Stimulated activated CD8-positive, alpha-beta memory T cell treated with anti-CD3 and anti-CD28 coated beads, Interleukin-15, amount 100 ng/mL, for 4 hours (primary cell): ENCODE data around the gene DNASE1L2.

Source experiments
- DNase-seq, 2 donors: peaks; one replicate each; pipeline ENCODE4 v3.0.0-alpha.2; 2020; ENCODE audit warnings: low read depth in 2 of 2

Gene DNASE1L2

DNA sequence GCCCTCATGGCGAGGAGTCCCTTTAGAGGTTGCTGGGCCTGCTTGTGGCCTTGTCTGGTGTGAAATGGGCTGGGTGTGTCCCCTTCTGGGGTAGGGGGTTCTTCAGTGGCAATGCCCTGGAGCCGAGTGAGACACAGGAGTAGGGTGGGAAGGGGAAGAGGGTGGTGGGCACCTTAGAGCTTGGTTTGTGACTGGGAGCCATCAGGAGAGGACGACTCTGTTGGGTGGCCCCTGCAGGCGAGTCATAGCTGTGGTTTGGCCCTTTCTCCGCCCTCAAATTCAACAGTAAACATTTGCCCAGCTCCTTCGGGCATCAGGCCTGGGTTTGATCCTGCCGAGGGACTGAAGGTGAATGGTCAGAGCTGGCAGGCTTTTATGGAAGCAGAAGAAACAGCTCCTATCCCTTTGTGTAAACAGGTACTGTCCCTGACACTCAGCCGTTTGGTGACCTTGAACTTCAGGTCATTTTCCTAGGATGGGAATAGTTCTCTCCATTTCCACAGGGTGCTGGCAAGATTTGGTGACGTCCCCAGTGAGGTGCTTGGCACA is 9.9 kb upstream of the DNASE1L2 start:
- no peak for DNase-seq

- DNase-seq, result no peak
Observed at GRCh38 chr16:2226918-2227317, 9.3 kb upstream of the DNASE1L2 start.

GRCh38 chr16:2228161-2228824 is 8.0 kb upstream of the DNASE1L2 start:
- DNase-seq, result no peak

- no peak for DNase-seq
Observed at GRCh38 chr16:2229091-2229490, 7.2 kb upstream of the DNASE1L2 start.

DNA sequence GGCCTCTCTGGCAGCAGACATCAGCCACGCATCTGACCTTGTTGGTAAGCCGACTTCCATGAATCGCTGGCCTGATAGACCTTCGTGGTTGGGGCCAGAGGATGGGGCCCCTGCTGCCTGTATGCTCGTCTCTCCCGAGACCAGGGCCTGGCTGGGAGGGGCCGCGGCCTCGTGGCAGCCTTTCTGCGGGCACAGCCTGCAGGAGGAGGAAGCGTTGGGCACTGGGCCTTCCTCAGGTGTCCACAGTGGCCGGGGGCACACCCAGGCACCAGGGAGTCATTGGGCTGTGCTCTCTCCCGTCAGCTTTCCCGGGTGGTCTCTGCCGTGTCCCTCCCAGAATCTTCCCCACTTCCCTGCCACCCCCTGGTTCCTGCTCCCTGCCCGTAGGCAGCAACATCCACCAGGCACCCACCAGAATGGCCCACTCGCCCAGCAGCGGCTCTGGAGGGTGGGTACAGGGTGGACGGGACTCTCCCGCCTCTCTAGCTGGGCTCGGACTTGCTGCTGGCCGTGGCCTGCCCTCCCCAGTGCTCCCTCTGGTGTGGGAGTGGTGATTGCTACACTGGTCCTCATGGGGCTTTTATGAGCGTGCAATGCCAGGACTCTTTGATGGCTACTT is 6.5 kb upstream of the DNASE1L2 start:
- DNase-seq, result no peak

GRCh38 chr16:2230376-2230775 is 5.9 kb upstream of the DNASE1L2 start:
- DNase-seq, result no peak

DNA sequence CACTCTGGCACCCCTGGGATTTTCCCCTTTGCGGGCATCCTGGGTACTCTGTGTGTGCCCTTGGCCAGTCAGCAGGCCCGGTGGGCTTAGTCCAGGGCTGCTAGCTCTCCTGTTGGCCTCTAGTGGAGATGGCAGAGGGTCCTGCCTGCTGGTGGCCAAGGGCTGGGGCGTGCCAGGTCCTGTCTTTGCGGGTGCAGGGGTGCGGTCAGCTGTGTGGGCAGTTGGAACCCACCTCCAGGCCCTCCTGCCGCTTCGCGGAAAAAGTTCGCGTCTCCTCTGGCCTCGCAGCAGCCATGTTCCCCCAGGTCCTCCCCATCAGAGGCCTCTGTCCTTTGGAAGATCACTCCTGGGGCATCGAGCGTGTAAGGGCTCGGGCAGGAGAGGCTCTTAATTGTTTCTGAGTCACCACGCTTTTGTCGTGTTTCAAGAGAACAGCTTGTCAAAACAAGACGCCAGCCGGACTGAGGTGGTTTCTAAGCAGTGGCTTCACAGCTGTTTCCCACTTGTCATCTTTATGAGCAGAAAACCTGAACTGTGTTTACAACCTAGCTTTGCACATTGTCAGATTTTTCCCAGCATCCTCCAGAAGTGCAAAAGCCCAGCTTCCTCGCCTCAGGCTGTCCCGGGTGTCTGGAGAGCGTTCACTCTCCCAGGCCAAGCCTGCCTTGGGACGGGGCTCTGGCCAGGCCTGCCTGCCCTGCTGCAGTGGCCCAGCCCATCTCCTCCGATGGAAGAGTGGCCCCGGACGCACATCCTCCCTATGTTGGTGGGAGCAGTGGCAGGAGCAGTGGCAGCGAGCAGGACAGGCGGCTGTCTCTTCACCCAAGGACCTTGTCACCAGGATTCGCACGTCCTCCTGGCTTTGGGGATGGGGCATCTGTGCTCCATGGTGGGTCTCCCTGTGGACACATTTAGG is 5.0 kb upstream of the DNASE1L2 start:
- no peak for DNase-seq

- DNase-seq, result no peak
Observed at GRCh38 chr16:2232094-2232990, 3.9 kb upstream of the DNASE1L2 start.

- no peak for DNase-seq
Observed at GRCh38 chr16:2233046-2233775, 3.0 kb upstream of the DNASE1L2 start.

- DNase-seq, result no peak
Observed at GRCh38 chr16:2233872-2234812, 2.1 kb upstream of the DNASE1L2 start.

DNA sequence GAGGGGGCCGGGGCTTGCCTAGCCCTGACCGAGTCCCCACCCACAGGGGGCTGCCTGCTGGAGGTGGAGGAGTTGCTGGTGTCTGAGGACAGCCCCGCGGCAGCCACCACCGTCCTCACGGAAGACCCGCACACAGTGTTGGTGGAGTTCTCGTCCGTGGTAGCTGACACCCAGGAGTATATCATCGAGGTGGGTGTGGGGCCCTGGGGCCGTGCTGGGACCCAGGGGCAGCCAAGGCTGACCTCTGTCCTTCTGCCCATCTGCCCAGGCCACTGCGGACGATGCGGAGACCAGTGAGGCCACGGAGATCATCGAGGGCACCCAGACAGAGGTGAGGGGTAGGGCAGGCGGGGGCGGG is 1.5 kb upstream of the DNASE1L2 start:
- DNase-seq, result no peak

DNA sequence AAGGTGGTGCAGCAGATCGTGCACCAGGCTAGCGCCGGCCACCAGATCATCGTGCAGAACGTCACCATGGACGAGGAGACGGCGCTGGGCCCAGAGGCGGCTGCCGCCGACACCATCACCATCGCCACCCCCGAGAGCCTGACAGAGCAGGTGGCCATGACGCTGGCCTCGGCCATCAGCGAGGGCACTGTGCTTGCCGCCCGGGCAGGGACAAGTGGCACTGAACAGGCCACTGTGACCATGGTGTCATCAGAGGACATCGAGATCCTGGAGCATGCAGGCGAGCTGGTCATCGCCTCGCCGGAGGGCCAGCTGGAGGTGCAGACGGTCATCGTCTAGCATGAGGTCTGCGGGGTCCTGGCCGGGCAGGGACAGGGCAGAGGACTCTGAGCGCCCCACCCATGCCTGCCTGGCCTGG is 1.0 kb upstream of the DNASE1L2 start:
- DNase-seq, result no peak

- DNase-seq, result no peak
Observed at GRCh38 chr16:2235695-2236336, 428 bp upstream of the DNASE1L2 start.

DNA sequence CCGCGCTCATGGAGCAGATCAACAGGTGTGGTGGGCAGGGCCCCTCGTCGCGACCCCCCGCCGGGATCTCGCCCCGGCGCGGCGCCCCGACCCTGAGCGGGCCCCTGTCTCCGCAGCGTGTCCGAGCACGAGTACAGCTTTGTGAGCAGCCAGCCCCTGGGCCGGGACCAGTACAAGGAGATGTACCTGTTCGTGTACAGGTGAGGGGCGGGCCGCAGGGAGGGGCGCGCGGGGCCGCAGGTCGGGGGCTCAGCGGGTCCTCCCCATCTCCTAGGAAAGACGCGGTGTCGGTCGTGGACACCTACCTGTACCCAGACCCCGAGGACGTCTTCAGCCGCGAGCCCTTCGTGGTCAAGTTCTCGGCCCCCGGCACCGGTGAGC is 848 bp downstream of the DNASE1L2 start:
- DNase-seq, result no peak

DNA sequence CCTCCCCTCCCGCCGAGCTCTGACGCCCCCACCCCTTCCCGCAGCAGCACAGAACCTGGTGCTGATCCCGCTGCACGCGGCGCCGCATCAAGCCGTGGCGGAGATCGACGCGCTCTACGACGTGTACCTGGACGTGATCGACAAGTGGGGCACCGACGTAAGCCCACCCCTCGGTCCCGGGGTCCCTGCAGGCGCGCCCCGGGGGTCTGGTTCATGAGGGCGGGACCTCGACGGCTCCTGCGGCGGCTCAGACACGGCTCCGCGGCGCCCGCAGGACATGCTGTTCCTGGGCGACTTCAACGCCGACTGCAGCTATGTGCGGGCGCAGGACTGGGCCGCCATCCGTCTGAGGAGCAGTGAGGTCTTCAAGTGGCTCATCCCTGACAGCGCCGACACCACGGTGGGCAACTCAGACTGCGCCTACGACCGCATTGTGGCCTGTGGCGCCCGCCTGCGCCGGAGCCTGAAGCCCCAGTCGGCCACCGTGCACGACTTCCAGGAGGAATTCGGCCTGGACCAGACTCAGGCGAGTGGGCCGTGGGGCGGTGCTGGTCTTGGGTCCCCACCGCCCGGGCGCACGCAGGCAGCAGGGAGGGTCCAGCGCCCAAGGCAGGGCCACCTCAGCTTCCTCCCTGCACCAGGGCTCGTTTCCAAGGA is 1.4 kb downstream of the DNASE1L2 start:
- DNase-seq, result no peak

- DNase-seq, result no peak
Observed at GRCh38 chr16:2238150-2238837, 2.0 kb downstream of the DNASE1L2 start.

DNA sequence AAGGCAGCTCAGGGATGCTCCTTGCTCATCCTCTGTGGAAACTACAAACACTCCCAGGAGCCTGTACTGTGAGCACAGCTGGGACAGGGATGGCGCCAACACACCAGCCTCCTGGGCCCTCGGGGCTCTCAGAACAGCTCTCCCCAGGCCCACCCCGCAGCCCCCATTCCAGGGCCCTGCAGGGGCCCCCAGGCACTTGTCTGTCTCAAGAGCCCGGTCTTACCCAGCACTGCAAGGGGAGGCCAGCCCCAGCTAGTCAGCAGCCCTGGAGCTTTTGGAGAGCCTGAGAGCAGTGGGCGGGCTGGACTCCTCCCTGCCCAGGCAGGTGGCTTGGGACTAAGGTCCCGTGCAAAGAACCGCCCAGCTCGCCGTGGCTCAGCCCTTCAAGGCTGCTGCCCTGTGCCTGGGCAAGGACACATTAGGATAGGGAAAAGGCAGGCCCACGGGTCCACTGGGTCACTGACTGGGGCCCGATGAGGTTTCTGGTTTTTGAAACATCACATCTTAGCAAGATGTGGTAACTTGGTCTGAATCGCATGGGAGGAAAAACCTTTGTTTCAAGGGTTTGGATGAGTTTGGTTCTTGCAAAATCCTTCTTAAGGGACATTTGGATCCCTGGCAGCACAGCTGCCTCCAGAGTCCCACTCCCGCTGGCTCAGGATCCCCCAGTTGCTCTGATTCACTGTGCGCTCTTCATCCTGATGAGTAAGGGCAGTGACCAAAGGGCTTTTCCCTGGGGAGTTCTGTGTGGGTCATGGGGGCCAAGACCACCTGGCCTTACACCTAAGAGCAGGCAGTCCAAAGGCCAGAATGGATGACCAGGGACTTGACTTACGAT is 2.8 kb downstream of the DNASE1L2 start:
- no peak for DNase-seq
